Neural cell (in vitro differentiated cells): ENCODE results near the gene LRRC61.

Experiments
- EZH2 ChIP-seq: fragments of 200-600, 300-800 bp; shearing (Covaris generic), sonication (generic); IDR thresholded peaks from 2 replicates; pipeline ENCODE4 v1.6.1; 2014; ENCODE audit warnings: antibody characterized with exemption, low read length, borderline replicate concordance, mild to moderate bottlenecking; ENCODE audit not compliant: insufficient read depth, poor library complexity, severe bottlenecking
- MXI1 ChIP-seq: fragments of 450-650 bp; conservative IDR thresholded peaks from 2 replicates; pipeline ENCODE4 v1.6.1; 2014; ENCODE audit warnings: antibody characterized with exemption, mild to moderate bottlenecking; ENCODE audit not compliant: poor library complexity, severe bottlenecking
- POLR2AphosphoS5 ChIP-seq: IDR thresholded peaks from 2 replicates; pipeline ENCODE4 v1.6.1; 2012
- TF ChIP-seq, protein P1 (sequence below): fragments of 450-650 bp; IDR thresholded peaks from 2 replicates; pipeline ENCODE4 v1.5.1; 2014; ENCODE audit warnings: antibody characterized with exemption, mild to moderate bottlenecking, moderate library complexity; ENCODE audit not compliant: poor library complexity, severe bottlenecking

DNA sequence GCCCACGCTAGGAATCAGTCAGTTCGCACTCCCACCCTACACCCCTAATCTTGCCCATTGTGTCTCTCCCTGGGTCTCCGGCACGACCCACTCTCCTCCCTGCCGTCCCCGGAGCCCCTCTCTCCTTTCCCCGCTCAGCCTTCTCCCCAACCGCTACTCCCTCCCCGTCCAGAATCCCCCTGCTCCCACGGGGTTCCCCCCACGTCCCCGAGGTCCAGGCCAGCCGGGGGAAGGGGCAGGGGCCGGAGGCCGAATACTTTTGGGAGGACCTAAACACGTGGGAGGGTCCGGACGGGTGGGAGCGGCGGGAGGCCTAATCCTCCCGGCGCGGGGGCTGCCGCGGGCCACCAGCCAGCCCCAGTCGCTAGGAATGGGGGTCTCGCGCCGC, 17.7 kb downstream of the LRRC61 start:
- TF ChIP-seq, protein P1, sequence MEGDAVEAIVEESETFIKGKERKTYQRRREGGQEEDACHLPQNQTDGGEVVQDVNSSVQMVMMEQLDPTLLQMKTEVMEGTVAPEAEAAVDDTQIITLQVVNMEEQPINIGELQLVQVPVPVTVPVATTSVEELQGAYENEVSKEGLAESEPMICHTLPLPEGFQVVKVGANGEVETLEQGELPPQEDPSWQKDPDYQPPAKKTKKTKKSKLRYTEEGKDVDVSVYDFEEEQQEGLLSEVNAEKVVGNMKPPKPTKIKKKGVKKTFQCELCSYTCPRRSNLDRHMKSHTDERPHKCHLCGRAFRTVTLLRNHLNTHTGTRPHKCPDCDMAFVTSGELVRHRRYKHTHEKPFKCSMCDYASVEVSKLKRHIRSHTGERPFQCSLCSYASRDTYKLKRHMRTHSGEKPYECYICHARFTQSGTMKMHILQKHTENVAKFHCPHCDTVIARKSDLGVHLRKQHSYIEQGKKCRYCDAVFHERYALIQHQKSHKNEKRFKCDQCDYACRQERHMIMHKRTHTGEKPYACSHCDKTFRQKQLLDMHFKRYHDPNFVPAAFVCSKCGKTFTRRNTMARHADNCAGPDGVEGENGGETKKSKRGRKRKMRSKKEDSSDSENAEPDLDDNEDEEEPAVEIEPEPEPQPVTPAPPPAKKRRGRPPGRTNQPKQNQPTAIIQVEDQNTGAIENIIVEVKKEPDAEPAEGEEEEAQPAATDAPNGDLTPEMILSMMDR = no peak
- TF ChIP-seq EZH2 = no peak
- TF ChIP-seq POLR2AphosphoS5 = no peak
- TF ChIP-seq MXI1 = no peak
